Activated naive CD8-positive, alpha-beta T cell treated with anti-CD3 and anti-CD28 coated beads, Interleukin-2, amount 50 U/mL, for 24 hours (primary cell): ENCODE measurements around the gene FOXN3.
A peak's percentile ranks its signal among the peaks of the same experiment; 100 is the strongest.

ENCODE experiments used
- ATAC-seq: fragments of 150-1000 bp; cut with Tn5 transposase; one replicate; pipeline ENCODE4 v1.10.0; 2021
- DNase-seq: peaks from one replicate; pipeline ENCODE4 v3.0.0; 2021
- H3K27ac Mint-ChIP-seq: one replicate; pipeline ENCODE4 v1.8.0; 2021; ENCODE audit warnings: mild to moderate bottlenecking, mixed read lengths
- H3K27me3 Mint-ChIP-seq: one replicate; pipeline ENCODE4 v1.8.0; 2021; ENCODE audit warnings: mixed read lengths
- H3K36me3 Mint-ChIP-seq: one replicate; pipeline ENCODE4 v1.8.0; 2021; ENCODE audit warnings: low read depth, mixed read lengths
- H3K4me1 Mint-ChIP-seq: one replicate; pipeline ENCODE4 v1.8.0; 2021; ENCODE audit warnings: mixed read lengths
- H3K4me3 Mint-ChIP-seq: one replicate; pipeline ENCODE4 v1.8.0; 2021; ENCODE audit warnings: mild to moderate bottlenecking, moderate library complexity, mixed read lengths
- H3K9me3 Mint-ChIP-seq: one replicate; pipeline ENCODE4 v1.8.0; 2021; ENCODE audit warnings: mixed read lengths

FOXN3 gene

DNA sequence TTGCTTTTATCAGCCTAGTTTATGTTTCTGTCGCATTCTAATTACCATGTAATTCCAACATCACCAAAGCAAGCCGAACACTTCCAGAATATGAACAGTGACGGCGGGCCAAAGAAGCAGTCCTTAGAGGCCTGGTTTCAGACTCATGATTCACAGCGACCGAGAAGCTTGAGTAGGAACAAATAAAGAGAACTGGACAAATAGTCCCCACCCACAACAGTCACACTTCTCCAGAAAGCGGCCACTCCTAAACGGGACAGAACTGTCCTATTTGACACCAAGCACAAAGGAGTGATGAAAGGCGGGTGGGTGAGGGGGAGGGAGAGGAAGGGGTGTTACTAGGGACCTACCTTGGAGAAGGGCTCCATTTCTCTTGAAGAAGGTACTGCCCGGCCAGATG lies 136.4 kb downstream of the FOXN3 start:
- Mint-ChIP-seq H3K4me1 (peaks cover 92% of the 10 kb centered on the region), H3K27me3 (peaks cover 2% of the 10 kb centered on the region), H3K4me3 (no peak overlapping the region), H3K36me3 (peaks cover 52% of the 10 kb centered on the region), H3K27ac (no peak overlapping the region), H3K9me3 (no peaks in the 10 kb centered on the region)
- ATAC-seq (no peak), DNase-seq (no peak)

- H3K4me1 Mint-ChIP-seq = peaks cover 94% of the 10 kb centered on the region
Measured at GRCh38 chr14:89279649-89280232, 137.3 kb downstream of the FOXN3 start.

GRCh38 chr14:89277203-89277602 lies 139.8 kb downstream of the FOXN3 start:
- ATAC-seq (no peak), DNase-seq (no peak)
- peaks cover 54% of the 10 kb centered on the region for H3K36me3 Mint-ChIP-seq
- no peaks in the 10 kb centered on the region for H3K9me3 Mint-ChIP-seq
- peak overlapping the region; percentile 98 for H3K27ac Mint-ChIP-seq
- H3K27me3 Mint-ChIP-seq = peaks cover 2% of the 10 kb centered on the region
- H3K4me3 Mint-ChIP-seq = peak overlapping the region; percentile 78
- H3K4me1 Mint-ChIP-seq = peaks cover 90% of the 10 kb centered on the region

More at GRCh38 chr14:89279649-89280232, 137.3 kb downstream of the FOXN3 start:
- no peak for ATAC-seq
- no peaks in the 10 kb centered on the region for H3K9me3 Mint-ChIP-seq
- peak overlapping the region; percentile 76 for H3K27ac Mint-ChIP-seq
- peaks cover 2% of the 10 kb centered on the region for H3K27me3 Mint-ChIP-seq
- peaks cover 58% of the 10 kb centered on the region for H3K36me3 Mint-ChIP-seq
- H3K4me3 Mint-ChIP-seq = no peak overlapping the region
- no peak for DNase-seq

DNA sequence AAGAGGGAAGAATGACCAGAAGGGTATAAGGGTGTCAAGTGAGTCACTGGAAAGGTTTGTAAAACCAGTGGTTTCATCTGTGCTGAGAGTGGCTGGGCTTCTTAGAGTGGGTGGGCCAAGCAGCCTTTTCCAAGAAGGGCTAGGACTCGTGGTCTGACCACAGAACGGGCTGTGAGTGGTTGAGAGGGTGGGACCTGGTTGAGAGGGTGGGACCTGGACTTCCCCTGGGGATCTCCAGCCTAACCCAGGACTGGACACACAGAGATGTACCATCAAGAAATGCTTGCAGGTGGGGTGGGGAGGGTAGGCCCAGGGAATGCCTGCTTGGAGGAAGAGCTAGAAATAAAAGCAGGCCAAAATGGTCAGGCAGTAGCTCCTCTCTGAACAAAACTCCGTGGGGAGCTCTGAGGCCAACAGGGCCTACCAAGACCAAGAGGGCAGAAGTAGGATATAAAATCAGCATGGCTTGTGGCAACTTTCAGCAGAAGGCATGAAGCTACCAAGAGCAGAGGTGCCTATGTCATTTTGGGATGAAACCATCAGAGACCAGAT lies 140.5 kb downstream of the FOXN3 start:
- Mint-ChIP-seq H3K27ac (peak overlapping the region; percentile 98), H3K4me3 (peak overlapping the region; percentile 78), H3K9me3 (no peaks in the 10 kb centered on the region), H3K27me3 (peaks cover 2% of the 10 kb centered on the region), H3K36me3 (peaks cover 53% of the 10 kb centered on the region), H3K4me1 (peaks cover 88% of the 10 kb centered on the region)
- peak; percentile 90 for DNase-seq
- peak; percentile 97 for ATAC-seq

DNA sequence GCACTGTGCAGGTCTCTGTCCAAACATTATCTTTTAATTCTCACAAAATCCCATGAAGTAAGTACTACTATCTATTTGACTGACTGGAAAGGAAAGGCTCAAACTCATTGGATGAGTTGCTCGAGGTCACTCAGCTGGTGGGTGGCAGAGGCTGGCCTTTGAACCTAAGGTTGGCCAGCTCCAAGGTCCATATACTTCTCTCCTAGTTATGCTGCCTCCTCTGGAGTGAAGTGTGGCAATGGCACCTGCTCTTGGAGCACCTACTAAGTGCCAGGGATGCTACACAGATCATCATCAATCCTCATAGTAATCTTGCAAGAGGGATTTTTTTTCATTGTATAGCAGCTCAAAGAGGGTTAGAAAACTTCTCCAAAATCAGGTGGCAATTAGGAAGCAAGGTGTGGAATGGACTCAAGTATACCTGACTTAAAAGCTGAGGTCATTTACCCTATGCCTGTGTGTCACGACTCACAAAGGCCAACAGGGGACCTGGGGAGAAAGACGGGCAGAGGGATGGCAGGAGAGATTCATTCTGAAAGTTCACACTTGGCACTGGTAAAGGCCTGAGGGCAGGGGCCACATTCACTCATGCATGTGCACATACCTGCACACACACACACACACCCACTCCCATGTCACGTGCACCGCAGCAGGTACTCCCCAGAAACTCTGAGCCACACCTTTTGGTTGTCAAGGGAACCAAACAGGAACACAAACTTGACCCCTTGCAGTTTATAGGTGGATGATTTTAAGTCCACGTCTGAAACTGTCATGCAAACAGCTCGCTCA lies 146.4 kb downstream of the FOXN3 start:
- Mint-ChIP-seq H3K9me3 (no peaks in the 10 kb centered on the region), H3K4me3 (no peak overlapping the region), H3K36me3 (peaks cover 26% of the 10 kb centered on the region), H3K27me3 (no peaks in the 10 kb centered on the region), H3K4me1 (peaks cover 78% of the 10 kb centered on the region), H3K27ac (no peak overlapping the region)
- ATAC-seq = peak; percentile 39
- peak; percentile 22 for DNase-seq

- DNase-seq = no peak
- Mint-ChIP-seq H3K4me1 (peaks cover 74% of the 10 kb centered on the region), H3K27ac (peak overlapping the region; percentile 17), H3K9me3 (no peaks in the 10 kb centered on the region), H3K4me3 (no peak overlapping the region), H3K27me3 (no peaks in the 10 kb centered on the region), H3K36me3 (peaks cover 27% of the 10 kb centered on the region)
- ATAC-seq = no peak
Measured at GRCh38 chr14:89269404-89269803, 147.6 kb downstream of the FOXN3 start.

DNA sequence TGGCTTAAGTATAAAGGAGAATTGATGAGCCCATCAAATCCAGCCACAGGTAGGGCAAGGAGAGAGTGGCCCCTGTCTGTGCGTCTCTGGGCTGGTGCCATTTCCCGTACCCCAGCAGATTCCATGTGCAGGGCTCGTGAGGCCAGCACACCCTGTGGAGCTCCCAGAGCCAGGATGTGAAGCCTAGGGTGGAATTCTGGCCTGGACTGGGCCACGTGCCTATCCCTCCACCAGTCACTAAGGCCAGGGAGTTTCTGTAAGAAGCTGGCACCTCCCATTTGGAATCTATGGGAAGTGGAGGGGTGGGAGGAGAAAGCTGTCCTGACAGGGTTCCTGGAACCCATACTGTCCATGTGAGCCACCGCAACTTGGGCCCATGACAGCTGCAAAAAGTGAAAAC lies 148.5 kb downstream of the FOXN3 start:
- no peak for ATAC-seq
- Mint-ChIP-seq H3K4me3 (no peak overlapping the region), H3K4me1 (peaks cover 73% of the 10 kb centered on the region), H3K36me3 (peaks cover 32% of the 10 kb centered on the region), H3K9me3 (no peaks in the 10 kb centered on the region), H3K27me3 (no peaks in the 10 kb centered on the region), H3K27ac (no peak overlapping the region)
- DNase-seq = no peak

DNA sequence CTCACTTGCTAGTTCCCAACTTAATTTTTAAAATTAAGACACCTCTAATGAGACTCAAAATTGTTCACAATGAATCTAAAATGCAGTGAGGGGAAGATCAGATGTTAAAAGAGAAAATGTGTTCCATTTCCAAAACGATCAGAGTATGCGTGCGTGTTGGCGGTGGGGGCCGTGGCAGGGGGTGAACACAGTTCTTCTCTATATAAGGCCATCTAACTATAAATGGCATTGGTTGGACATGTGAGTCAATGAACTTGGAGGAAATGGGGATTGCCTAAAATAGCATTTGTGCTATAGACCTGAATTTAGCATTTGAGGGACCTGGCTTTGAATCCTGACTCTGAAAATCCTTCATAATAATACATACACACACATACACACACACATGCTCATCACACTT lies 149.4 kb downstream of the FOXN3 start:
- peaks cover 71% of the 10 kb centered on the region for H3K4me1 Mint-ChIP-seq
- no peak overlapping the region for H3K4me3 Mint-ChIP-seq
- no peaks in the 10 kb centered on the region for H3K27me3 Mint-ChIP-seq
- H3K27ac Mint-ChIP-seq = peak overlapping the region; percentile 1
- DNase-seq (no peak), ATAC-seq (no peak)
- no peaks in the 10 kb centered on the region for H3K9me3 Mint-ChIP-seq
- H3K36me3 Mint-ChIP-seq = peaks cover 36% of the 10 kb centered on the region

- H3K27me3 Mint-ChIP-seq = no peaks in the 10 kb centered on the region
- H3K9me3 Mint-ChIP-seq = no peaks in the 10 kb centered on the region
- DNase-seq (no peak), ATAC-seq (no peak)
- H3K27ac Mint-ChIP-seq = peak overlapping the region; percentile 1
- H3K4me3 Mint-ChIP-seq = no peak overlapping the region
- peaks cover 36% of the 10 kb centered on the region for H3K36me3 Mint-ChIP-seq
- peaks cover 72% of the 10 kb centered on the region for H3K4me1 Mint-ChIP-seq
Measured at GRCh38 chr14:89267163-89267562, 149.9 kb downstream of the FOXN3 start.

- Mint-ChIP-seq H3K4me3 (no peak overlapping the region), H3K27me3 (no peaks in the 10 kb centered on the region), H3K4me1 (peaks cover 71% of the 10 kb centered on the region), H3K27ac (no peak overlapping the region), H3K36me3 (peaks cover 39% of the 10 kb centered on the region), H3K9me3 (no peaks in the 10 kb centered on the region)
- ATAC-seq (peak; percentile 48), DNase-seq (no peak)
Measured at GRCh38 chr14:89266754-89267153, 150.3 kb downstream of the FOXN3 start.

- no peak for ATAC-seq
- no peak overlapping the region for H3K4me3 Mint-ChIP-seq
- no peaks in the 10 kb centered on the region for H3K9me3 Mint-ChIP-seq
- no peak overlapping the region for H3K27ac Mint-ChIP-seq
- H3K4me1 Mint-ChIP-seq = peaks cover 57% of the 10 kb centered on the region
- H3K36me3 Mint-ChIP-seq = peaks cover 40% of the 10 kb centered on the region
- no peaks in the 10 kb centered on the region for H3K27me3 Mint-ChIP-seq
- no peak for DNase-seq
Measured at GRCh38 chr14:89265234-89265633, 151.8 kb downstream of the FOXN3 start.

DNA sequence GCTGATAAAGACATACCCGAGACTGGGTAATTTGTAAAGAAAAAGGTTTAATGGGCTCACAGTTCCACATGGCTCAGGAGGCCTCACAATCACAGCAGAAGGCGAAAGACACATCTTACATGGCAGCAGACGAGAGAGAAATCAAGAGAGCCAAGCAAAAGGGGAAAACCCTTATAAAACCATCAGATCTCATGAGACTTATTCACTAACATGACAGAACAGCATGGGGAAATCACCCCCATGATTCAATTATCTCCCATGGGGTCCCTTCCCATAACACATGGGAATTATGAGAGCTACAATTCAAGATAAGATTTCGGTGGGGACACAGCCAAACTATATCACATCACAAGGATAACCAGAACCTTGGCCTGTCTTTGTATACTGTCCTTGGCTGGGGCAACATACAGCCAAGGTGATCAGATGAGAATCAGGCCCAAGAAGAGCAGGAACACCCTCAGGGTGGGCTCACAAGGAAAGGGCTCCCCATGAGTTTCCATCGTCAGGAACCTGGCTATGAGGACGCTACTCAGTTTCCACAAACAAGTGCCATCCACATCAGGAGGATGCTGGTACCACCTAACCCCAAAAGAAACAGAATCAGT lies 152.7 kb downstream of the FOXN3 start:
- ATAC-seq (peak; percentile 91), DNase-seq (no peak)
- H3K4me1 Mint-ChIP-seq = peaks cover 53% of the 10 kb centered on the region
- no peaks in the 10 kb centered on the region for H3K9me3 Mint-ChIP-seq
- H3K36me3 Mint-ChIP-seq = peaks cover 39% of the 10 kb centered on the region
- H3K4me3 Mint-ChIP-seq = peak overlapping the region; percentile 33
- H3K27me3 Mint-ChIP-seq = no peaks in the 10 kb centered on the region
- peak overlapping the region; percentile 80 for H3K27ac Mint-ChIP-seq

DNA sequence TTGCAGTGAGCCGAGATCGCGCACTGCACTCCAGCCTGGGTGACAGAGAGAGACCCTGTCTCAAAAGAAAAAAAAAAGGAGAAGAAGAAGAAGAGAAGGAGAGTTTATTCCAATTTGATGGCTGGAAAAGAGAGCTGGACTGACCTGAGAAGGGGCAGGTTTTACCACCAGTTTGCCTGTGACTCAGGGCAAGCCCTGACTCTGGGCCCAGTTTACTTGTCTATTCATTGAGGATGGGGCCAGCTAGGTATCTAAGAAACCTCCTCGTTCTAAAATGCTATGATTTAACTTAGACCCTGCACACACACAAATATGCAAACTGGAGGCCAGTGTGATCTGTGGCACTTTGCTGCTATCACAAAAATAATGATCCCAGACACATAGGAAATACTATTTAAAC lies 155.0 kb downstream of the FOXN3 start:
- ATAC-seq = no peak
- Mint-ChIP-seq H3K27me3 (no peaks in the 10 kb centered on the region), H3K9me3 (no peaks in the 10 kb centered on the region), H3K36me3 (peaks cover 51% of the 10 kb centered on the region), H3K4me3 (no peak overlapping the region), H3K4me1 (peaks cover 48% of the 10 kb centered on the region), H3K27ac (peak overlapping the region; percentile 42)
- DNase-seq = no peak

DNA sequence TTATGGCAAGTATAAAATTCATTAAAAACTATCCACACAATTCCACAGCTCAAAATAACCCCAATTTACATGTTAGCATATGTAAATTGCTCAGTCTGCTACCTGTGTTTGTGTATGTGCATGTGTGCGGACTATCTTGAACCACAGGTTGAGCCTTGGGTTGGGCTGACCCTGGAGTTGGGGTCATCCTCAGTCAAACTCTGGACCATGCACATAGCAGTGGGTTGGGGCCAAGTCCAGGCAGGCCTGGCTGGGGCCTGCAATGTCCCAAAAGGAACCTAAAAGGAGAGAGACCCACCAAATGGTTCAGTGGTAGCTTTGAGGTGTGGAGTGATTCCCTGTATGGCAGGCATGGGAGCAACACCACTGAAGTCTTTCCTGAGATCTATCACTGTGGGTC lies 156.1 kb downstream of the FOXN3 start:
- Mint-ChIP-seq H3K4me1 (peaks cover 45% of the 10 kb centered on the region), H3K9me3 (no peaks in the 10 kb centered on the region), H3K4me3 (no peak overlapping the region), H3K27ac (no peak overlapping the region), H3K27me3 (no peaks in the 10 kb centered on the region), H3K36me3 (peaks cover 43% of the 10 kb centered on the region)
- no peak for DNase-seq
- no peak for ATAC-seq
